A673 (cell line): Measurements from ENCODE around the gene REG4.

ENCODE experiments used
- CTCF ChIP-seq: fragments of 300-800, 200-600 bp; sonication (generic); conservative IDR thresholded peaks from 2 replicates; pipeline ENCODE4 v1.5.1; 2017; ENCODE audit warnings: low read depth, mild to moderate bottlenecking, antibody characterized with exemption, low read length, moderate library complexity, mixed read lengths
- EZH2 ChIP-seq: fragments of 200-600 bp; sonication (generic); IDR thresholded peaks from 2 replicates; pipeline ENCODE4 v1.6.1; 2017; ENCODE audit warnings: borderline replicate concordance, low read depth, mild to moderate bottlenecking, mixed read lengths, antibody characterized with exemption, low read length; ENCODE audit not compliant: poor library complexity, severe bottlenecking

- TF ChIP-seq CTCF (no peak), EZH2 (no peak)
These were observed 39.0 kb downstream of the REG4 start for GRCh38 chr1:119772298-119772697.
